Testis (tissue), 3 donors: Measurements from ENCODE around the gene CACNA2D3. TPM values are rescaled to one million over a fixed set of nuclear protein-coding genes. Genes with fewer than 3 reads are reported as not detected.

Source experiments
- DNase-seq: peaks from one replicate; pipeline ENCODE4 v3.0.0-alpha.2; 2019
- H3K27ac ChIP-seq, 2 donors: fragments of 200-600 bp; sonication (generic); one replicate each; pipeline ENCODE4 v1.5.1; 2019
- H3K27me3 ChIP-seq: fragments of 200-600 bp; sonication (generic); one replicate; pipeline ENCODE4 v1.5.1; 2019
- H3K36me3 ChIP-seq: fragments of 200-600 bp; sonication (generic); one replicate; pipeline ENCODE4 v1.5.1; 2017; ENCODE audit warnings: low read depth; ENCODE audit errors: missing control alignments
- H3K4me1 ChIP-seq: fragments of 200-600 bp; sonication (generic); one replicate; pipeline ENCODE4 v1.5.1; 2019
- H3K4me3 ChIP-seq, 2 donors: fragments of 200-600 bp; sonication (generic); one replicate each; pipeline ENCODE4 v1.5.1; 2017 to 2019
- H3K9me3 ChIP-seq: fragments of 200-600 bp; sonication (generic); one replicate; pipeline ENCODE4 v1.5.1; 2017
- CTCF ChIP-seq, 3 experiments: fragments of 450-650 bp in 2 of 3; fragments of 200-600 bp in 1 of 3; sonication (generic) in 1 of 3; IDR thresholded peaks; one replicate each; pipeline ENCODE4 v1.5.1; 2016 to 2019; ENCODE audit warnings: antibody characterized with exemption in 3 of 3, mild to moderate bottlenecking in 2 of 3, moderate library complexity in 1 of 3
- POLR2A ChIP-seq: fragments of 450-650 bp; IDR thresholded peaks from one replicate; pipeline ENCODE4 v1.6.1; 2017; ENCODE audit warnings: antibody characterized with exemption, mild to moderate bottlenecking, moderate library complexity
- WGBS, 2 donors: methylation state at CpG; one replicate each; pipeline ENCODE4 v1.1.5; 2018; 5-methylcytosine and 5-hydroxymethylcytosine counted together
- intact Hi-C: fragments of 100-400 bp; cut with DNase I; formaldehyde crosslinking; loops from one replicate; pipeline ENCODE4 v1.15.1; 2023; ENCODE audit warnings: low total_unique reads
- polyA plus RNA-seq: library from polyadenylated mRNA; stranded (reverse); fragments of 350-450 nt; fragmentation: Illumina TruSeq; extraction: RNeasy Lipid Tissue Mini Kit (QIAGEN cat#74804); gene quantifications from one replicate; pipeline ENCODE4 v1.2.3, GENCODE V29; 2014; ENCODE audit warnings: low read depth, low replicate concordance; ENCODE audit not compliant: insufficient read depth
- total RNA-seq, 2 donors: library from RNA; depleted of rRNA; stranded (reverse); fragments of >200 nt; gene quantifications; one replicate each; pipeline ENCODE4 v1.2.3, GENCODE V29; 2016

The CACNA2D3 gene
- total and polyA plus RNA-seq, 3 donors from 2014 or later: 10.1 to 16.5 (median 11.2) TPM

- TF ChIP-seq POLR2A (no peak), CTCF (IDR thresholded peaks at IDR 0.05) (peak in 1 of 3 experiments; percentile 37)
These were observed 252.0 kb downstream of the CACNA2D3 start for GRCh38 chr3:54374214-54374852.

DNA sequence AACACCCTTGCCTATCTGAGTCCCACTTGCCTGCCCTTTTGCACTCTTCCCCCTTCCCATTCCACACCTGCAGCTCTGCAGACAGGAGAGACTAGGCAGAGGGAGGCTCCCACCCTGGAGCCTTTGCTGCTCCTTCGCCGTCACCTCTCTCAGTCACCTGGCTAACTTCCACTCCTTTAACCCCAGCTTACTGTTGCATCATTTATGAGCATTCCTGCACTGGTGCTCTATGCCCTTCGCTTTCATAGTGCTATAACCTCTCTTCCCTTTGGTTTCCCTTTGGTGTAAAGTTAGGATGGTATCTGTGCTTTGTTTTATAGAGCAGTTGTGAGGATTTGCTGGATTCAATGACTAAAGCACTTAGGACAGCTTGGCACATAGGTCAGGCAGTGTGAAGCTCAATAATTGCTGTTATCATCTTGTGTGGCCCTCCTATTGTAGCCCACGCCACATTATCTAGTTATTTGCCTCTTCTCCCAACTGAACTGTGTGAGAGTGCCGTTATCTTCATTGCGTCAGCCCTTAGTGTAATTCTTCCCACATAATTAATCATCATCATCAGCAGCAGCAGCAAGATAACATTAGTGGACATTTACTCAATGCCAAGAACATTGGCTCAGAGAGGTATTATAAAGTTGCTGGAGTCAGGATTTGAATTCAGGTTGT lies 253.9 kb downstream of the CACNA2D3 start:
- no peak for TF ChIP-seq POLR2A
- TF ChIP-seq CTCF (IDR thresholded peaks at IDR 0.05): no peak
- Histone ChIP-seq H3K27me3 (no peaks in the 10 kb centered on the region), H3K36me3 (no peaks in the 10 kb centered on the region), H3K4me3 (no peak overlapping the region), H3K27ac (no peak overlapping the region), H3K9me3 (no peaks in the 10 kb centered on the region), H3K4me1 (peaks cover 11% of the 10 kb centered on the region)
- WGBS, 2 donors: 64 to 71% methylated on average over 6 of the region's 6 CpGs
- intact Hi-C loops: no loop called here
- DNase-seq: no peak

More at GRCh38 chr3:54374214-54374852, 252.0 kb downstream of the CACNA2D3 start:
- no peaks in the 10 kb centered on the region for H3K9me3 ChIP-seq
- DNase-seq: peak; percentile 32
- no peaks in the 10 kb centered on the region for H3K27me3 ChIP-seq
- no peaks in the 10 kb centered on the region for H3K36me3 ChIP-seq
- H3K27ac ChIP-seq: no peak overlapping the region
- H3K4me1 ChIP-seq: peaks cover 11% of the 10 kb centered on the region
- 89 to 94% methylated on average over 8 of the region's 8 CpGs for WGBS, 2 donors
- H3K4me3 ChIP-seq: no peak overlapping the region
- intact Hi-C loops: no loop called here

- intact Hi-C loops: no loop called here
- H3K27me3 ChIP-seq: no peaks in the 10 kb centered on the region
- H3K4me1 ChIP-seq: peaks cover 11% of the 10 kb centered on the region
- WGBS, 2 donors: 44 to 56% methylated on average over 4 of the region's 4 CpGs
- peak; percentile 26 for DNase-seq
- TF ChIP-seq POLR2A (no peak), CTCF (IDR thresholded peaks at IDR 0.05) (no peak)
- H3K4me3 ChIP-seq: no peak overlapping the region
- H3K36me3 ChIP-seq: no peaks in the 10 kb centered on the region
- H3K27ac ChIP-seq: no peak overlapping the region
- no peaks in the 10 kb centered on the region for H3K9me3 ChIP-seq
These were observed 254.7 kb downstream of the CACNA2D3 start for GRCh38 chr3:54376939-54377578.

DNA sequence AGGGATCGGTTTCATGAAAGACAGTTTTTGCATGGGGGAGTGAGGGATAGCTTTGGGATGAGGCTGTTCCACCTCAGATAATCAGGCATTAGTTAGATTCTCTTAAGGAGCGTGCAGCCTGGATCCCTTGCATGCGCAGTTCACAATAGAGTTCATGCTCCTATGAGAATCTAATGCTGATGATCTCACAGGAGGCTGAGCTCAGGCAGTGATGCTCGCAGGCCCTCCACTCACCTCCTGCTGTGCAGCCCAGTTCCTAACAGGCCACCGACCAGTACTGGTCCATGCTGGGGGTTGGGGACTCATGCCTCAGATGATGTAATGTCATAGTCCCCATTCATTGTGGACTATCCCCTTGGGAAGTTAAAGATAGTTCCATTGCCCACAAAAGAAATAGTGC lies 255.8 kb downstream of the CACNA2D3 start:
- no peaks in the 10 kb centered on the region for H3K27me3 ChIP-seq
- WGBS, 2 donors: 88 to 91% methylated on average over 4 to 5 of the region's 5 CpGs
- no peak overlapping the region for H3K4me3 ChIP-seq
- DNase-seq: no peak
- no peak overlapping the region for H3K27ac ChIP-seq
- TF ChIP-seq POLR2A (no peak), CTCF (IDR thresholded peaks at IDR 0.05) (no peak)
- no peaks in the 10 kb centered on the region for H3K36me3 ChIP-seq
- H3K9me3 ChIP-seq: no peaks in the 10 kb centered on the region
- H3K4me1 ChIP-seq: peaks cover 11% of the 10 kb centered on the region
- intact Hi-C loops: no loop called here
